ENCODE results near the gene FIGN.

DNA sequence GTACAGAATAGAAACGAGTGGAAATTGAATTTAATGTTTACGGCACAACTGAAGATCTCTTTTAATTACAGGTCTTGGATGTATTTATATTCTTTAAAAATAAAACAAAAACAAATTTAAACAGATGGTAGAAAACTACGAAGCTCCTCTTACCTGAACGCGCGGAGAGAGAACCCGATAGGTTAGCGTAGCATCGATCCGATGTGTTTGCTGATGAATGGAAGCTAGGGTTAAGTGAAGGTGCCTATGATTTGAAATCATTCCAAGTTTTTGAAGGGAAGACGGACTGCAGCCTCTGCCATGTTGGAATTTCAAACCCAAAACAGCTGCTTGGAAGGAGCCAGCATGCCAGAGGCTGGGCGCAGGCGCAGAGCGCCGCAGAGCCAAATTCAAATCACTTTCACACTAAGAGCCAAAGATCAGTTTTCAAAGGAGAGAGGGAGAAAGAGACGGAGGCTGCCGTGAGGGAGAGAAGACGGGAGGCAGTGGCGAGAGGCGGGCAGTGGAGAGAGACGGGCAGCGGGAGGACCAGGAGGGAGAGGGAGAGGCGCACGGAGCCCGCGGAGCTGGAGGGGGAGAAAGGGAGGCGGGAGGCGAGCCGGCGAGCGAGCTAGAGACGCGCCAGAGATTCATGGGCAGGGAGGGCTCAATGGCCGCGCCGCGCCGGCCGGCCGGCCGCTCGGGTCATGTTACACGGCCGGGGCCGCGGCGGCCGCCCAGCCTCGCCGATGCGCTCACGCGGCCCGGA is at the start of gene FIGN:
- TF ChIP-seq, protein P1, sequence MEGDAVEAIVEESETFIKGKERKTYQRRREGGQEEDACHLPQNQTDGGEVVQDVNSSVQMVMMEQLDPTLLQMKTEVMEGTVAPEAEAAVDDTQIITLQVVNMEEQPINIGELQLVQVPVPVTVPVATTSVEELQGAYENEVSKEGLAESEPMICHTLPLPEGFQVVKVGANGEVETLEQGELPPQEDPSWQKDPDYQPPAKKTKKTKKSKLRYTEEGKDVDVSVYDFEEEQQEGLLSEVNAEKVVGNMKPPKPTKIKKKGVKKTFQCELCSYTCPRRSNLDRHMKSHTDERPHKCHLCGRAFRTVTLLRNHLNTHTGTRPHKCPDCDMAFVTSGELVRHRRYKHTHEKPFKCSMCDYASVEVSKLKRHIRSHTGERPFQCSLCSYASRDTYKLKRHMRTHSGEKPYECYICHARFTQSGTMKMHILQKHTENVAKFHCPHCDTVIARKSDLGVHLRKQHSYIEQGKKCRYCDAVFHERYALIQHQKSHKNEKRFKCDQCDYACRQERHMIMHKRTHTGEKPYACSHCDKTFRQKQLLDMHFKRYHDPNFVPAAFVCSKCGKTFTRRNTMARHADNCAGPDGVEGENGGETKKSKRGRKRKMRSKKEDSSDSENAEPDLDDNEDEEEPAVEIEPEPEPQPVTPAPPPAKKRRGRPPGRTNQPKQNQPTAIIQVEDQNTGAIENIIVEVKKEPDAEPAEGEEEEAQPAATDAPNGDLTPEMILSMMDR (conservative IDR thresholded peaks at IDR 0.05 in 1 of 2, IDR thresholded peaks at IDR 0.05 in 1 of 2; ENCODE audit: low read depth in 1 of 2, low read length in 2 of 2) = no peak
- TF ChIP-seq EZH2 (IDR thresholded peaks at IDR 0.05; ENCODE audit: low read length, missing control alignments) = no peak

Measured in fibroblast of lung (primary cell).